GM12878 (cell line): ENCODE data around the gene KIF5C. TPM values are rescaled to one million over a fixed set of nuclear protein-coding genes. Genes with fewer than 3 reads are reported as not detected.

ENCODE experiments used
- ATAC-seq: fragments of 200-7000 bp; cut with Tn5 transposase; 3 replicates; pipeline ENCODE4 v1.9.1; 2020; ENCODE audit warnings: mild to moderate bottlenecking, moderate library complexity
- BruUV-seq: library from RNA; stranded (reverse); fragments of 400-500 nt; replicated peaks from 2 replicates; lab custom pipeline; 2021; lab: Mats Ljungman, UMichigan
- CTCF ChIA-PET: fragments of 300-600 bp; sonication (Branson Sonifier 250); formaldehyde crosslinking; extraction: SDS; loops from one replicate; lab custom pipeline; 2021; ENCODE audit warnings: inconsistent platforms; lab: Yijun Ruan, JAX
- POLR2A ChIA-PET: fragments of 350-600 bp; formaldehyde crosslinking; extraction: SDS; loops from one replicate; lab custom pipeline; 2021; ENCODE audit warnings: inconsistent platforms; lab: Charles Lee
- RAD21 ChIA-PET: fragments of 300-600 bp; sonication (Branson Sonifier 250); formaldehyde crosslinking; loops from one replicate; lab custom pipeline; 2023; ENCODE audit warnings: antibody characterized with exemption; ENCODE audit not compliant: unreplicated experiment; lab: Charles Lee
- SMC1A ChIA-PET: fragments of 300-600 bp; sonication (Branson Sonifier 250); formaldehyde crosslinking; loops from one replicate; lab custom pipeline; 2023; ENCODE audit not compliant: unreplicated experiment, uncharacterized antibody; lab: Charles Lee
- DNase-seq: peaks from one replicate; pipeline ENCODE4 v3.0.0-alpha.2; 2011; ENCODE audit warnings: low read depth, low spot score
- FAIRE-seq: peaks from 3 replicates; lab custom pipeline; 2011; peaks lifted over from hg19 to GRCh38; lab: Jason Lieb, UNC
- H2AFZ ChIP-seq: 2 replicates; pipeline ENCODE4 v1.6.0; 2011; ENCODE audit warnings: low read depth, low read length, control low read depth; ENCODE audit not compliant: control insufficient read depth
- H3K27ac ChIP-seq: 2 replicates; pipeline ENCODE4 v1.5.1; 2011; ENCODE audit warnings: control low read depth; ENCODE audit not compliant: control insufficient read depth, insufficient read depth
- H3K27me3 ChIP-seq, 2 experiments: replicated peaks in 1 of 2; 2 replicates each; pipeline versions ENCODE4 v1.6.0 to v1.6.1; 2011; ENCODE audit warnings: low read length in 1 of 2; ENCODE audit not compliant: control insufficient read depth in 2 of 2, insufficient read depth in 2 of 2
- H3K36me3 ChIP-seq, 2 experiments: 2 replicates each; pipeline ENCODE4 v1.5.1; 2011; ENCODE audit warnings: low read length in 1 of 2; ENCODE audit not compliant: control insufficient read depth in 2 of 2, insufficient read depth in 2 of 2
- H3K4me1 ChIP-seq: 2 replicates; pipeline ENCODE4 v1.6.1; 2011; ENCODE audit warnings: mild to moderate bottlenecking, low read length, moderate library complexity, mixed read lengths; ENCODE audit not compliant: control insufficient read depth, insufficient read depth
- H3K4me2 ChIP-seq: 2 replicates; pipeline ENCODE4 v1.6.0; 2011; ENCODE audit warnings: control low read depth; ENCODE audit not compliant: control insufficient read depth, insufficient read depth
- H3K4me3 ChIP-seq: fragments of 200-600 bp; sonication (generic); 2 replicates; pipeline ENCODE4 v1.5.1; 2016
- H3K79me2 ChIP-seq: 2 replicates; pipeline ENCODE4 v1.6.0; 2011; ENCODE audit warnings: low read length; ENCODE audit not compliant: control insufficient read depth, insufficient read depth
- H3K9ac ChIP-seq: 2 replicates; pipeline ENCODE4 v1.8.0; 2011; ENCODE audit warnings: low read length, control low read depth, mixed read lengths; ENCODE audit not compliant: control insufficient read depth, insufficient read depth
- H3K9me3 ChIP-seq: replicated peaks from 3 replicates; pipeline ENCODE4 v1.5.1; 2011; ENCODE audit warnings: mild to moderate bottlenecking, low read length; ENCODE audit not compliant: control insufficient read depth, insufficient read depth
- H4K20me1 ChIP-seq: 2 replicates; pipeline ENCODE4 v1.6.0; 2011; ENCODE audit not compliant: control insufficient read depth, insufficient read depth
- ESRRA ChIP-seq: IDR thresholded peaks from 2 replicates; pipeline ENCODE4 v1.6.1; 2012; ENCODE audit warnings: mild to moderate bottlenecking, low read length, improper control_type of control experiment
- FOS ChIP-seq: IDR thresholded peaks from 3 replicates; pipeline ENCODE4 v1.6.1; 2011; ENCODE audit warnings: borderline replicate concordance; ENCODE audit not compliant: insufficient read length; ENCODE audit errors: extremely low read depth
- HCFC1 ChIP-seq: fragments of 150-350 bp; IDR thresholded peaks from 2 replicates; pipeline ENCODE4 v1.6.1; 2014; ENCODE audit warnings: low read length
- IRF5 ChIP-seq: fragments of 450-650 bp; IDR thresholded peaks from 2 replicates; pipeline ENCODE4 v1.6.1; 2017; ENCODE audit warnings: borderline replicate concordance
- KDM1A ChIP-seq: fragments of 200-600 bp; sonication (generic); IDR thresholded peaks from 2 replicates; pipeline ENCODE4 v1.6.1; 2016; ENCODE audit warnings: borderline replicate concordance
- MEF2A ChIP-seq: IDR thresholded peaks from 2 replicates; pipeline ENCODE4 v1.6.1; 2011; ENCODE audit warnings: low read depth, mild to moderate bottlenecking, low read length, moderate library complexity; ENCODE audit not compliant: insufficient read depth
- NFYB ChIP-seq: IDR thresholded peaks from 2 replicates; pipeline ENCODE4 v1.6.1; 2011; ENCODE audit warnings: low read depth, mild to moderate bottlenecking, low read length, improper control_type of control experiment, moderate library complexity; ENCODE audit not compliant: insufficient read depth
- NR2C1 ChIP-seq: fragments of 450-650 bp; IDR thresholded peaks from 2 replicates; pipeline ENCODE4 v1.6.1; 2017; ENCODE audit warnings: antibody characterized with exemption, mild to moderate bottlenecking, moderate library complexity
- NR2F1 ChIP-seq: fragments of 450-650 bp; conservative IDR thresholded peaks from 2 replicates; pipeline ENCODE4 v1.6.1; 2017; ENCODE audit warnings: mild to moderate bottlenecking
- POLR2AphosphoS2 ChIP-seq: IDR thresholded peaks from 2 replicates; pipeline ENCODE4 v1.6.1; 2011; ENCODE audit warnings: low read depth, mild to moderate bottlenecking, low read length, improper control_type of control experiment, moderate library complexity
- RUNX3 ChIP-seq: IDR thresholded peaks from 2 replicates; pipeline ENCODE4 v1.6.1; 2012; ENCODE audit warnings: low read length, inconsistent platforms
- SMAD1 ChIP-seq: fragments of 450-650 bp; IDR thresholded peaks from 2 replicates; pipeline ENCODE4 v1.6.1; 2018; ENCODE audit warnings: mild to moderate bottlenecking, low read depth; ENCODE audit not compliant: partially characterized antibody
- SUPT20H ChIP-seq: IDR thresholded peaks from 2 replicates; pipeline ENCODE4 v1.6.1; 2011; ENCODE audit warnings: low read depth, mild to moderate bottlenecking, low read length, moderate library complexity, borderline replicate concordance; ENCODE audit not compliant: control insufficient read depth
- USF1 ChIP-seq: IDR thresholded peaks from 2 replicates; pipeline ENCODE4 v1.6.1; 2011; ENCODE audit warnings: borderline replicate concordance, low read depth, mild to moderate bottlenecking, moderate library complexity, mixed read lengths, low read length; ENCODE audit not compliant: insufficient read depth; ENCODE audit errors: extremely low read length
- ZBTB11 ChIP-seq: fragments of 450-650 bp; formaldehyde crosslinking; IDR thresholded peaks from 2 replicates; pipeline ENCODE4 v1.5.0; 2022; ENCODE audit warnings: mild to moderate bottlenecking, missing genetic modification characterization
- WGBS: methylation state at CpG from one replicate; pipeline ENCODE4 v1.1.6; 2016; ENCODE audit warnings: low lambda C conversion rate; ENCODE audit not compliant: insufficient replicate concordance, insufficient coverage; ENCODE audit errors: missing lambda C conversion rate; 5-methylcytosine and 5-hydroxymethylcytosine counted together
- in situ Hi-C: fragments of 300-500 bp; cut with MboI; formaldehyde crosslinking; loops from 9 replicates; pipeline ENCODE4 v1.14.3; 2018; ENCODE audit warnings: mixed read lengths
- intact Hi-C: fragments of 100-400 bp; cut with micrococcal nuclease; formaldehyde crosslinking; loops from one replicate; pipeline ENCODE4 v1.14.2; 2022; ENCODE audit not compliant: unreplicated experiment
- polyA plus RNA-seq, 11 experiments: library from polyadenylated mRNA; depleted of rRNA in 4 of 11; unstranded in 6 of 11; stranded (reverse) in 5 of 11; fragments of >200 nt; fragmentation: Nextera tagmentation in 4 of 11; fragmentation: Illumina TruSeq in 1 of 11; extraction: Ambion mirVana in 4 of 11; extraction: Trizol in 1 of 11; gene quantifications; 1 replicate in 1 of 11; 2 replicates in 10 of 11; pipeline versions ENCODE4 v1.2.1 to v1.2.3, GENCODE V29; 2011 to 2016; ENCODE audit warnings: inconsistent platforms in 2 of 11, missing spikeins in 2 of 11, low read depth in 1 of 11
- total RNA-seq, 4 experiments: library from RNA; depleted of rRNA in 3 of 4; stranded (reverse); fragments of >200 nt in 3 of 4; fragmentation: Illumina TruSeq in 1 of 4; extraction: Trizol in 1 of 4; gene quantifications; 2 replicates each; pipeline versions ENCODE4 v1.2.1 to v1.2.3, GENCODE V29; 2013 to 2021
- TF ChIP-seq, protein P1 (sequence below): fragments of 450-650 bp; IDR thresholded peaks from 2 replicates; pipeline ENCODE4 v1.6.1; 2017; ENCODE audit warnings: mild to moderate bottlenecking, moderate library complexity

KIF5C gene
- total and polyA plus RNA-seq, 10 of the 15 experiments (the other 5 are each of a cell fraction or from before 2014, with no cell fraction given): 0.08 to 0.49 (median 0.24) TPM

DNA sequence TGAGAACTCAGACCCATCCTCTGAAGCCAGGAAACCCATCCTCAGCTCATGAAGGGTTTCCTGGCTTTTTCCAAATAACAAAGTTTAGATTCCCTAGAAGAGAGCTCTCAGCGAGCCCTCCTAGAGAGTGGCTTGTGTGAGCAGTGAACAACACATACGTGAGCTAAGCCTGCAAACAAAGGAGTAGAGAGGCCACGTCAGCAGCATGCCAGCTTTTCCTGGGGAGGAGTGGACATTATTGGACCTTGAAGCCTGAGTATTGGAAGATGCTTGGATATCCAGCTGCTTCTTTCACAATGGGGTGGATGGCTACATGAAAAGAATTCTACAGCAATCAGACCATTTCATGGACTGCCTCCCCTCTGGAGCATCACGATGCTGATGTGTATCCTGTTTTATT lies 21.1 kb downstream of the KIF5C start:
- DNase-seq (no peak), ATAC-seq (no peak), FAIRE-seq (no peak)
- no peaks in the 10 kb centered on the region for H3K36me3 ChIP-seq
- no peaks in the 10 kb centered on the region for H3K4me1 ChIP-seq
- BruUV-seq: no TSS peak
- RAD21 ChIA-PET: no interaction called here
- 34% methylated on average over 4 of the region's 4 CpGs for WGBS
- H2AFZ ChIP-seq: no peak overlapping the region
- H3K9me3 ChIP-seq: peaks cover 3% of the 10 kb centered on the region; the same call in 2 of the 3 replicates
- POLR2A ChIA-PET: no interaction called here
- no peak overlapping the region for H3K4me2 ChIP-seq
- SMC1A ChIA-PET: no interaction called here
- H3K79me2 ChIP-seq: no peaks in the 10 kb centered on the region
- no peaks in the 10 kb centered on the region for H4K20me1 ChIP-seq
- CTCF ChIA-PET: no interaction called here
- intact Hi-C loops (no loop called here), in situ Hi-C loops (no loop called here)
- H3K9ac ChIP-seq: no peak overlapping the region
- no peak overlapping the region for H3K27ac ChIP-seq
- no peak overlapping the region for H3K4me3 ChIP-seq
- H3K27me3 ChIP-seq: no peaks in the 10 kb centered on the region
- no peak for TF ChIP-seq FOS
- no peak for TF ChIP-seq USF1
- TF ChIP-seq POLR2AphosphoS2: no peak
- no peak for TF ChIP-seq IRF5
- no peak for TF ChIP-seq MEF2A
- TF ChIP-seq SUPT20H: no peak
- TF ChIP-seq KDM1A: no peak
- TF ChIP-seq ESRRA: no peak
- no peak for TF ChIP-seq RUNX3
- TF ChIP-seq ZBTB11 (CRISPR knock-in tag): no peak
- TF ChIP-seq NR2C1: no peak
- TF ChIP-seq SMAD1: no peak
- no peak for TF ChIP-seq NFYB
- no peak for TF ChIP-seq HCFC1
- TF ChIP-seq, protein P1, sequence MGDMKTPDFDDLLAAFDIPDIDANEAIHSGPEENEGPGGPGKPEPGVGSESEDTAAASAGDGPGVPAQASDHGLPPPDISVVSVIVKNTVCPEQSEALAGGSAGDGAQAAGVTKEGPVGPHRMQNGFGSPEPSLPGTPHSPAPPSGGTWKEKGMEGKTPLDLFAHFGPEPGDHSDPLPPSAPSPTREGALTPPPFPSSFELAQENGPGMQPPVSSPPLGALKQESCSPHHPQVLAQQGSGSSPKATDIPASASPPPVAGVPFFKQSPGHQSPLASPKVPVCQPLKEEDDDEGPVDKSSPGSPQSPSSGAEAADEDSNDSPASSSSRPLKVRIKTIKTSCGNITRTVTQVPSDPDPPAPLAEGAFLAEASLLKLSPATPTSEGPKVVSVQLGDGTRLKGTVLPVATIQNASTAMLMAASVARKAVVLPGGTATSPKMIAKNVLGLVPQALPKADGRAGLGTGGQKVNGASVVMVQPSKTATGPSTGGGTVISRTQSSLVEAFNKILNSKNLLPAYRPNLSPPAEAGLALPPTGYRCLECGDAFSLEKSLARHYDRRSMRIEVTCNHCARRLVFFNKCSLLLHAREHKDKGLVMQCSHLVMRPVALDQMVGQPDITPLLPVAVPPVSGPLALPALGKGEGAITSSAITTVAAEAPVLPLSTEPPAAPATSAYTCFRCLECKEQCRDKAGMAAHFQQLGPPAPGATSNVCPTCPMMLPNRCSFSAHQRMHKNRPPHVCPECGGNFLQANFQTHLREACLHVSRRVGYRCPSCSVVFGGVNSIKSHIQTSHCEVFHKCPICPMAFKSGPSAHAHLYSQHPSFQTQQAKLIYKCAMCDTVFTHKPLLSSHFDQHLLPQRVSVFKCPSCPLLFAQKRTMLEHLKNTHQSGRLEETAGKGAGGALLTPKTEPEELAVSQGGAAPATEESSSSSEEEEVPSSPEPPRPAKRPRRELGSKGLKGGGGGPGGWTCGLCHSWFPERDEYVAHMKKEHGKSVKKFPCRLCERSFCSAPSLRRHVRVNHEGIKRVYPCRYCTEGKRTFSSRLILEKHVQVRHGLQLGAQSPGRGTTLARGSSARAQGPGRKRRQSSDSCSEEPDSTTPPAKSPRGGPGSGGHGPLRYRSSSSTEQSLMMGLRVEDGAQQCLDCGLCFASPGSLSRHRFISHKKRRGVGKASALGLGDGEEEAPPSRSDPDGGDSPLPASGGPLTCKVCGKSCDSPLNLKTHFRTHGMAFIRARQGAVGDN: no peak
- TF ChIP-seq NR2F1: no peak
